ENCODE measurements around the gene MGAT4B.

DNA sequence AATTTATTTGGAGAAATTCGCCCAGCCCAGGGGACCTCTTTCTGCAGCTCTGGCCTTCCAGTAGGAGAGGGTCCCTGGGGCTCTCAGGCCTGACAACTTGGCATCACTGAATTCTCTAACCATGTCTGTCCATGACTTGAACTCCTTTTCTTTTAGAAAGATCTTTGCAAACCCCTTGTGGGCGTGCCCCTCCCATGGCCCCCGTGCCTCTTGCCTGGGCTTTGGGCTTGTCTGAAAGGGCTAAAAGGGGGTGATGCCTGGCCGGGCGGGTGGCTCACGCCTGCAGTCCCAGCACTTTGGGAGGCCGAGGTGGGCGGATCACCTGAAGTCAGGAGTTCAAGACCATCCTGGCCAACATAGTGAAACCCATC lies 10.8 kb upstream of the MGAT4B start:
- TF ChIP-seq CTCF (conservative IDR thresholded peaks at IDR 0.05; ENCODE audit: low read length) (no peak), EZH2phosphoT487 (IDR thresholded peaks at IDR 0.05; ENCODE audit: borderline replicate concordance, low read depth, low read length) (no peak)
